ENCODE data around the gene XYLT1. TPM values are rescaled to one million over a fixed set of nuclear protein-coding genes. Genes with fewer than 3 reads are reported as not detected.

The XYLT1 gene
- total RNA-seq, 3 donors from 2014 or later, result 23.1 to 44.0 (median 34.1) TPM

GRCh38 chr16:17298238-17298637, 172.5 kb downstream of the XYLT1 start:
- peaks cover 19% of the 10 kb centered on the region for H3K4me1 ChIP-seq (ENCODE audit: low read depth)
- H3K9me3 ChIP-seq, result no peaks in the 10 kb centered on the region
- H3K36me3 ChIP-seq (ENCODE audit: low read depth), result no peaks in the 10 kb centered on the region
- intact Hi-C loops (cut with DNase I, micrococcal nuclease), result no loop called here
- H3K4me3 ChIP-seq, result no peak overlapping the region
- DNase-seq, result no peak
- ATAC-seq, result no peak
- TF ChIP-seq, protein P1, sequence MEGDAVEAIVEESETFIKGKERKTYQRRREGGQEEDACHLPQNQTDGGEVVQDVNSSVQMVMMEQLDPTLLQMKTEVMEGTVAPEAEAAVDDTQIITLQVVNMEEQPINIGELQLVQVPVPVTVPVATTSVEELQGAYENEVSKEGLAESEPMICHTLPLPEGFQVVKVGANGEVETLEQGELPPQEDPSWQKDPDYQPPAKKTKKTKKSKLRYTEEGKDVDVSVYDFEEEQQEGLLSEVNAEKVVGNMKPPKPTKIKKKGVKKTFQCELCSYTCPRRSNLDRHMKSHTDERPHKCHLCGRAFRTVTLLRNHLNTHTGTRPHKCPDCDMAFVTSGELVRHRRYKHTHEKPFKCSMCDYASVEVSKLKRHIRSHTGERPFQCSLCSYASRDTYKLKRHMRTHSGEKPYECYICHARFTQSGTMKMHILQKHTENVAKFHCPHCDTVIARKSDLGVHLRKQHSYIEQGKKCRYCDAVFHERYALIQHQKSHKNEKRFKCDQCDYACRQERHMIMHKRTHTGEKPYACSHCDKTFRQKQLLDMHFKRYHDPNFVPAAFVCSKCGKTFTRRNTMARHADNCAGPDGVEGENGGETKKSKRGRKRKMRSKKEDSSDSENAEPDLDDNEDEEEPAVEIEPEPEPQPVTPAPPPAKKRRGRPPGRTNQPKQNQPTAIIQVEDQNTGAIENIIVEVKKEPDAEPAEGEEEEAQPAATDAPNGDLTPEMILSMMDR (IDR thresholded peaks at IDR 0.05), result no peak

DNA sequence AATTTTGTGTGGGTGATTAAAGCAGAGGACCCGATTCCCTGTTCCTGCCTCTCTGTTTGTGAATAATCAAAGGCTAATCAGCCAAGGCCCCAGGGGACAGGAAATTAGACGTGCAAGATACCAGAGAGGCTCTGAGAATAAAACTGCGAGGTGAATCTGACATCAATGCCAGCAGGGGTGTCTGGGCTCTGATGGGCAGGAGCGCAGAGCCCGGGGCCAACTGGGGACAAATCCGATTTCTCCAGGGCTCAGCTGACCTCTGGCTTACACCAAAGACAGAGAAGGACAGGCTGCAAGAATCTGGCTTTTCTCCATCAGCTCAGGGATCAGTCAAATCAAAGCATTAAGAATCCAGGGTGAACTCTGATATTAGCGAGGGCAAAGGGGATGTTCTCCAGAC, 174.3 kb downstream of the XYLT1 start:
- Histone ChIP-seq H3K9me3 (no peaks in the 10 kb centered on the region), H3K4me1 (ENCODE audit: low read depth) (peaks cover 4% of the 10 kb centered on the region), H3K36me3 (ENCODE audit: low read depth) (no peaks in the 10 kb centered on the region), H3K4me3 (no peak overlapping the region)
- intact Hi-C loops (cut with DNase I, micrococcal nuclease), result no loop called here
- no peak for DNase-seq
- ATAC-seq, result no peak
- TF ChIP-seq, protein P1 (IDR thresholded peaks at IDR 0.05), result no peak

GRCh38 chr16:17295948-17296347, 174.8 kb downstream of the XYLT1 start:
- H3K36me3 ChIP-seq (ENCODE audit: low read depth), result no peaks in the 10 kb centered on the region
- DNase-seq (no peak), ATAC-seq (no peak)
- intact Hi-C loops (cut with DNase I, micrococcal nuclease), result no loop called here
- no peaks in the 10 kb centered on the region for H3K9me3 ChIP-seq
- no peaks in the 10 kb centered on the region for H3K4me1 ChIP-seq (ENCODE audit: low read depth)
- no peak overlapping the region for H3K4me3 ChIP-seq
- TF ChIP-seq, protein P1 (IDR thresholded peaks at IDR 0.05), result no peak

GRCh38 chr16:17294856-17295255, 175.9 kb downstream of the XYLT1 start:
- Histone ChIP-seq H3K4me1 (ENCODE audit: low read depth) (no peaks in the 10 kb centered on the region), H3K36me3 (ENCODE audit: low read depth) (no peaks in the 10 kb centered on the region), H3K4me3 (no peak overlapping the region), H3K9me3 (no peaks in the 10 kb centered on the region)
- DNase-seq (no peak), ATAC-seq (no peak)
- intact Hi-C loops (cut with DNase I, micrococcal nuclease), result no loop called here
- TF ChIP-seq, protein P1 (IDR thresholded peaks at IDR 0.05), result no peak

DNA sequence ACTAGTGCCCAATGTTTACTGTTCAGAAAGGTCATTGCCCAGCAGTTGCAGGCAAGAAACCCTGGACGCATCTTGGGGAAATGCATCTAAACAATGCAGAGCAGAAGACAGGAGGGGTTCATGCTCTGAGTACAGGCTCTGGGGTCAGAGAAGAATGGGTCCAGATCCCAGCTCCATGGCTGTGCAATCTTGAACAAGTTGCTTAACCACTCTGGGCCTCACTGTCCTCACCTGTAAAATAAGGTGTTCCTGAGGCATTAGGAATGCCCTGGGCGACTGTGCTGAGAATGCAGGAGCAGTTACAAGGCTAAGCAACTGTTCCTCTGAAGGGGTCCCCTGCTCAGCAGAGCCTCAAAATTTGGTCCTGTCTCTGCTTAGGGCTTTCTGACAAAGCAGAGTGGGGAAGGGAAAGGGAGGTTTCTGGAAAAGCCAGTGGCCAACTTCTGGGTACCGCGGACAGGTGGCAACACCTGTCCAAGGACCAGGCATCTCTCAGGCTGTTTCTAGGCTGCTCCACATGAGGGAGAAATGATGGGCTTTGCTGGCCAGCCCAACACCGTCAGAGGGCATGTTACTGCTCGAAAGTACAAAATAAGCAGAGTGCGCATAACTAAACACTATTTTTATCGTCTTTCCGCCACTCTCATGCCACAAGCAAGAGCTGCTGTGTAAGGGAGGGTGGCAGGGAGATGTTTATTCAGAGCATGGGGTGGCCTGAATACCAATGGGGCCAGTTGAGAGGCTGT, 176.8 kb downstream of the XYLT1 start:
- Histone ChIP-seq H3K4me3 (no peak overlapping the region), H3K36me3 (ENCODE audit: low read depth) (no peaks in the 10 kb centered on the region), H3K9me3 (no peaks in the 10 kb centered on the region), H3K4me1 (ENCODE audit: low read depth) (no peaks in the 10 kb centered on the region)
- DNase-seq (no peak), ATAC-seq (no peak)
- intact Hi-C loops (cut with DNase I, micrococcal nuclease), result no loop called here
- TF ChIP-seq, protein P1 (IDR thresholded peaks at IDR 0.05), result no peak
